ENCODE data around the gene IREB2.

- TF ChIP-seq, protein P1, sequence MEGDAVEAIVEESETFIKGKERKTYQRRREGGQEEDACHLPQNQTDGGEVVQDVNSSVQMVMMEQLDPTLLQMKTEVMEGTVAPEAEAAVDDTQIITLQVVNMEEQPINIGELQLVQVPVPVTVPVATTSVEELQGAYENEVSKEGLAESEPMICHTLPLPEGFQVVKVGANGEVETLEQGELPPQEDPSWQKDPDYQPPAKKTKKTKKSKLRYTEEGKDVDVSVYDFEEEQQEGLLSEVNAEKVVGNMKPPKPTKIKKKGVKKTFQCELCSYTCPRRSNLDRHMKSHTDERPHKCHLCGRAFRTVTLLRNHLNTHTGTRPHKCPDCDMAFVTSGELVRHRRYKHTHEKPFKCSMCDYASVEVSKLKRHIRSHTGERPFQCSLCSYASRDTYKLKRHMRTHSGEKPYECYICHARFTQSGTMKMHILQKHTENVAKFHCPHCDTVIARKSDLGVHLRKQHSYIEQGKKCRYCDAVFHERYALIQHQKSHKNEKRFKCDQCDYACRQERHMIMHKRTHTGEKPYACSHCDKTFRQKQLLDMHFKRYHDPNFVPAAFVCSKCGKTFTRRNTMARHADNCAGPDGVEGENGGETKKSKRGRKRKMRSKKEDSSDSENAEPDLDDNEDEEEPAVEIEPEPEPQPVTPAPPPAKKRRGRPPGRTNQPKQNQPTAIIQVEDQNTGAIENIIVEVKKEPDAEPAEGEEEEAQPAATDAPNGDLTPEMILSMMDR (IDR thresholded peaks at IDR 0.05): no peak
- TF ChIP-seq POLR2A (IDR thresholded peaks at IDR 0.05): no peak
Measured at GRCh38 chr15:78508272-78508671, 70.3 kb downstream of the IREB2 start.

All from suprapubic skin (tissue), 3 donors.